DMS53 treated with DMSO at 0.1 percent for 48 hours (cell line): ENCODE measurements around the gene SRGAP3.

Source experiments
- DNase-seq: peaks from one replicate; lab custom pipeline; 2025; ENCODE audit not compliant: unreplicated experiment; lab: John Stamatoyannopoulos, UW

Gene SRGAP3

DNA sequence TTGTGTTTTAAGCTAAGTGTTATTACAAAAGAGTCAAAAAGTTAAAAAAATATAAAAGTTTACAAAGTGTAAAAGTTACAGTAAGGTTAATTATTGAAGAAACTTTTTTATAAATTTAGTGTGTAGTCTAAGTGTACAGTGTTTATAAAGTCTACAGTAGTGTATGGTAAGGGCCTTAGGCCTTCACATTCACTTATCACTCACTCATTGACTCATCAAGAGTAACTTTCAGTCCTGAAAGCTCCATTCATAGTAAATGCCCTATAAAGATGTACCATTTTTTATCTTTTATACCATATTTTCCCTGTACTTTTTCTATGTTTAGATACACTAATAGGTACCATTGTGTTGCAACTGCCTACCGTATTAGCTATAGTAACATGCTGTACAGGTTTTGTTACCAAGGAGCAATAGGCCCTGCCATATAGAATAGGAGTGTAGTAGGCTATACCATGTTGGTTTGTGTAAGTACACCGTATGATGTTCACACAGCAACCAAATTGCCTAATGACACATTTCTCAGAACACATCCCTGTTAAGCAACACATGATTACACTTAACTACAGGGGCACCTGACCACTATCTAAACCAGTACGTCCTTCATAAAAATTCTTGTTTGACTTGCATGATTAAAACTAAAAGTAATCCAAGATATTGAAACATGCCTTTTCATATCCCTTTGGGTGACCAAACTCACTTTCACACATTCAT is 303.4 kb downstream of the SRGAP3 start:
- DNase-seq = no peak

DNA sequence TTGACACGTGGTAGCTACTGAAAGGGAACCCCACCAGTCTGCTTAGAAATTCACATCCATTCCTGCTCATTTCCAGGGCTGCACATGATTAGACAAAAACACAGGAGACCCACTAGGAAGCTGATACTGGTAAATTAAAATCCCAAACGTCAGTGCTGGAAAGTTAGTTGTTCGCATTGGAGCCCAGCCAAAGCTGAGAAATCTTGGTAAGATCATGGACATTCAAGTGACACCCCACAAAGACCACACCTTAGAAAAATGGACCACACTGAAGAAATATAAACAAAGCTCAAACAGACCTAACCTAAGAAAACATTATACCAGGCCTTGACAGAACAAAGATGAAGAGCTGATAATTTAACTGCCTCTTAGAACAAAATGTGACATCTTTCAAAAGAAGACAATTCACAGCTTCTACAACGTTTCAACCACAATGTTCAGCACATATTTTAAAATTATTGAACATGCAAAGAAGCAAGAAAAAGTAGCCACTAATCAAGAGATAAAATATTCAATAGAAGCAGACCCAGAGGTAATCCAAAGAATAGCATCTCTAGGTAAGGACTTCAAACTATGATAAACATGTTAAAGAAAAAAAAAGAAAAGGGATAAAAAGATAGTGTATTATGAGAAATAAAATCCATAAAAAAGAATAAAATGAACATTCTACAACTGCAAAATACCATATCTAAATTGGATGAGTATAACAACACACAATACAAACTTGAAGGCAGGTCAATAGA is 306.5 kb downstream of the SRGAP3 start:
- no peak for DNase-seq

- DNase-seq = no peak
These were observed 307.3 kb downstream of the SRGAP3 start for GRCh38 chr3:8942115-8942514.

GRCh38 chr3:8938021-8938420 is 311.4 kb downstream of the SRGAP3 start:
- DNase-seq = no peak

DNA sequence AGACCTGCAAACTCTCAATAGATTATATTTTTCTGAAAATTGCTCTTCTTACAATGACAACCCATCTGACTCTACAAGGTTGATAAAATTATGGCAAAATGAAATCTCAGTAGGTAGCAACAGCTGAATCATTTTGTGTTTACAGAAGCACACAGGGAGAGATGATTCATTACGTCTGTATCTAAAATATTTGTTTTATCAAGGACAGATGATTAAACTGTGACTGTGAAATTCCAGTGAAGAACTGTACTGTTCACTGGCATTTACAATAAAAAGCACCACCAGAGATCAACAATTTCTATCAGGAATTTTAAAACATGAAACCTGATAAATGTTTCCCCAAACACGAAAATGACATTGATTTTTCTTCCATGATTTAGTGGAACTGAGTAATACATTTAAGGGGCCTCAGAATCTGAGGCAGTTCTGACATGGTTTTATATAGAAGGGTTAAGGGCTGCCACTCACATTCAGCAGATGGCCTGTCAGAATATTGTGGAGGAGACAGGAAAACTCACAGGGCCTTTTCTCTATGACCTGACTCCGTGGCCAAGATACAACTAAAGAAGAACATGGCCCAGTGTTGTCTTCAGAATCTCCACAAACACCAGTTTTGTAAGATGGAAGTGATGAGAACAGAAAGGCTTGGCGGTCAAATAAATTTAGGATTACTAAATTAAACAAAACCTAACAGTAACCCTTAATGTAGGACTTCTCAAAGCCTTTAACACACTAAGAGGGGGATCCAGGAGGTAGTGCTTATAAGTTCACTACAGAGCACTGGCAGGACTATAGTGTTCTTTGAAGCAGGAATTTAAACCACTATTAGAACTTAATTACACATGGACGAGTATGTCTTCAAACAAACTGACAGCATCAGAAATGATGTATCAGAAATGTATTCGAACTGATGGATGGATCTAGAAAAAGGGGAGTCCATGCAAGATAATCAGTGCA is 312.1 kb downstream of the SRGAP3 start:
- no peak for DNase-seq

DNA sequence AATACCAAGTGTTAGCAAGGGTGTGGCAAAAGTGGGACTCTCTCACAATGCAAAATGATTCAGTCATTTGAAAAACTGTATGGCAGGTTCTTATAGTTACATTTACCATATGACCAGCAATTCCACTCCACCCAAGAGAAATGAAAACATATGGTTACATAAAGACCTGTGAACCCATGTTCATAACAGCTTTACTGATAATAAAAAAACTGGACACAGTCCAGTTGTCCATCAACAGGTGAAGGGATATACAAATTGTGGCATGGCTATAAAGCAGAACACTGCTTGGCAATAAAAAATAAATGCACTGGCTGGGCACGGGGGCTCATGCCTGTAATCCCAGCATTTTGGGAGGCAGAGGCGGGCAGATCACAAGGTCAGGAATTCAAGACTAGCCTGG is 316.9 kb downstream of the SRGAP3 start:
- no peak for DNase-seq

- no peak for DNase-seq
These were observed 318.1 kb downstream of the SRGAP3 start for GRCh38 chr3:8931342-8931741.
